Neural crest cell (in vitro differentiated cells): ENCODE measurements around the gene ARFIP2. TPM values are rescaled to one million over a fixed set of nuclear protein-coding genes. Genes with fewer than 3 reads are reported as not detected.

Source experiments
- DNase-seq: peaks from one replicate; pipeline ENCODE4 v3.0.0; 2021; ENCODE audit warnings: low read depth, mixed read lengths, low spot score
- H3K27ac Mint-ChIP-seq: one replicate; pipeline ENCODE4 v1.8.0; 2021; ENCODE audit warnings: mild to moderate bottlenecking, mixed read lengths; ENCODE audit not compliant: unreplicated experiment
- H3K27me3 Mint-ChIP-seq: 2 replicates; pipeline ENCODE4 v1.8.0; 2021; ENCODE audit warnings: low read depth, mild to moderate bottlenecking, mixed read lengths
- H3K36me3 Mint-ChIP-seq: 2 replicates; pipeline ENCODE4 v1.8.0; 2021; ENCODE audit warnings: low read depth, mild to moderate bottlenecking, mixed read lengths
- H3K4me1 Mint-ChIP-seq: 2 replicates; pipeline ENCODE4 v1.8.0; 2021; ENCODE audit warnings: mixed read lengths
- H3K4me3 Mint-ChIP-seq: one replicate; pipeline ENCODE4 v1.8.0; 2021; ENCODE audit warnings: mild to moderate bottlenecking, mixed read lengths
- H3K9me3 Mint-ChIP-seq: 2 replicates; pipeline ENCODE4 v1.8.0; 2021; ENCODE audit warnings: mixed read lengths
- total RNA-seq: library from RNA; stranded (reverse); gene quantifications from 2 replicates; pipeline ENCODE4 v1.2.1, GENCODE V29; 2021
- TF ChIP-seq, protein P1 (sequence below): fragments of 200-600 bp; sonication (generic); conservative IDR thresholded peaks from 2 replicates; pipeline ENCODE4 v1.5.0; 2021; ENCODE audit warnings: antibody characterized with exemption, mild to moderate bottlenecking

The ARFIP2 gene
- total RNA-seq, 1 donor from 2014 or later = 57.1 TPM

DNA sequence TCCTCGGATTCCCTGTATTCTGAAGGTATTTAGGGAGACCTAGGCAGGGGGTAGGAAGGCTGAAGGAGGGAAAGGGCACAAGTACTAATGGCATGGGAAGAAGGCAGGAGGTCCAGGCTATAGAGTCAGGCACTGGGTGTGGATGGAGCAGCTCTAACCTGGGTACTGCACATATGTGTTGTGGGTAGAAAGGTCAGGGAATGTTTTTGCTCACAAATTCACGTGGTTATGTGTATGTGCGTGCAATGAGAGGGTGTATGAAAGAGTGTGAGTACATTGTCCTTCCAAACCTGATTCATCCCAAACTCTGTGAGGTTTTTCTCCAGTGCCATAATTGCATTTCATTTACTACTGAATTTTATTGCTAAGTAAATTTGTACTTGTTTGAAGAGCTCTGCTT, 39.1 kb upstream of the ARFIP2 start:
- no peak for DNase-seq
- H3K9me3 Mint-ChIP-seq = peaks cover 2% of the 10 kb centered on the region
- H3K4me3 Mint-ChIP-seq = no peak overlapping the region
- TF ChIP-seq, protein P1, sequence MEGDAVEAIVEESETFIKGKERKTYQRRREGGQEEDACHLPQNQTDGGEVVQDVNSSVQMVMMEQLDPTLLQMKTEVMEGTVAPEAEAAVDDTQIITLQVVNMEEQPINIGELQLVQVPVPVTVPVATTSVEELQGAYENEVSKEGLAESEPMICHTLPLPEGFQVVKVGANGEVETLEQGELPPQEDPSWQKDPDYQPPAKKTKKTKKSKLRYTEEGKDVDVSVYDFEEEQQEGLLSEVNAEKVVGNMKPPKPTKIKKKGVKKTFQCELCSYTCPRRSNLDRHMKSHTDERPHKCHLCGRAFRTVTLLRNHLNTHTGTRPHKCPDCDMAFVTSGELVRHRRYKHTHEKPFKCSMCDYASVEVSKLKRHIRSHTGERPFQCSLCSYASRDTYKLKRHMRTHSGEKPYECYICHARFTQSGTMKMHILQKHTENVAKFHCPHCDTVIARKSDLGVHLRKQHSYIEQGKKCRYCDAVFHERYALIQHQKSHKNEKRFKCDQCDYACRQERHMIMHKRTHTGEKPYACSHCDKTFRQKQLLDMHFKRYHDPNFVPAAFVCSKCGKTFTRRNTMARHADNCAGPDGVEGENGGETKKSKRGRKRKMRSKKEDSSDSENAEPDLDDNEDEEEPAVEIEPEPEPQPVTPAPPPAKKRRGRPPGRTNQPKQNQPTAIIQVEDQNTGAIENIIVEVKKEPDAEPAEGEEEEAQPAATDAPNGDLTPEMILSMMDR = no peak
- H3K27ac Mint-ChIP-seq = no peak overlapping the region
- no peaks in the 10 kb centered on the region for H3K27me3 Mint-ChIP-seq
- H3K36me3 Mint-ChIP-seq = peaks cover 35% of the 10 kb centered on the region
- no peaks in the 10 kb centered on the region for H3K4me1 Mint-ChIP-seq

DNA sequence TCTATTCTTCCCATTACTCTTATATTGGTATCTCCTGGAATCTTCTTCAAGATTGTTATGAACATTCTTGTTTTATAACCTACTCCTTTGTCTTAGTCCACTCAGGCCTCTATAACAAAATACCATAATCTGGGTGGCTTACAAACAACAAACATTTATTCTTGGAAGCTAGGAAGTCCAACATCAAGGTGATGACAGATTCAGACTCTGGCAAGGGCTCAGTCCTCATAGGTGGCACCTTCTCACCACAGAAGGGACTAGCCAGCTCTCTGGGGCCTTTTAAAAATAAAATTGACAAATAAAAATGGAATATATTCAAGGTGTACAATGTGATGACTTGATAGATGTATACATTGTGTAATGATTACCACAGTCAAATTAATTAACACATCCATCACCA, 35.7 kb upstream of the ARFIP2 start:
- Mint-ChIP-seq H3K27ac (no peak overlapping the region), H3K9me3 (peaks cover 3% of the 10 kb centered on the region), H3K4me3 (no peak overlapping the region), H3K27me3 (no peaks in the 10 kb centered on the region), H3K36me3 (peaks cover 38% of the 10 kb centered on the region), H3K4me1 (peaks cover 4% of the 10 kb centered on the region)
- TF ChIP-seq, protein P1 = no peak
- no peak for DNase-seq

DNA sequence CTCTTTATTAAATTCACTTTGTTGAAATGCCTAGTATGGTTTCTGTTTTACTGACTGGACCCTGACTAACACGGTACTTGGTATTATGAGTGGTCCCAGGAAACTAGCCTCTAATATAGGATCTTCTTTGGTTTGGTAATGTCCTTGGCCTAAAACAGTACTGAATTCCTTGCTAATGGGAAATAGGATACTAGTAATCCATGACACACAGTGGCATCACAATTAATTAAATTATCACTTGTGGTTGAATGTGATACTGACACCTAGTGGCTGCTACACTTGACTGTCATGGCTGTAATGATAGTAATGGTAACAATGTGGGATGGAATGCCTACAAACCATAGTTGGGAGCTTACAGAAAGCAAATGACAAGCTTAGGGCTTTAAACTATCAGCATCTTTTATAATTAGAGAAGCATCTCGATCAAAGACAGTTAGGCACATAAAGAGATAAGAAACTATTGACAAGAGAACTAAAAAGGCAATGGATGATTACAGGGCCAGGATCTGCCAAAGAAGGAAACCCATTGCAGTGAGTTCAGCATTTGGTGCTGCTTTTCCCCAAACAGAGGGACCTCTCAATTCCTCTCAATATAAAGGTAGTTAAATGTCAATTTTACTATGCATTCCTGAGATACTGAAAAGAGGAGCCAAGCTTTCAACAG, 24.6 kb upstream of the ARFIP2 start:
- TF ChIP-seq, protein P1 = peak; percentile 83
- H3K4me1 Mint-ChIP-seq = peaks cover 3% of the 10 kb centered on the region
- no peak overlapping the region for H3K27ac Mint-ChIP-seq
- DNase-seq = no peak
- peaks cover 2% of the 10 kb centered on the region for H3K36me3 Mint-ChIP-seq
- H3K27me3 Mint-ChIP-seq = no peaks in the 10 kb centered on the region
- no peak overlapping the region for H3K4me3 Mint-ChIP-seq
- no peaks in the 10 kb centered on the region for H3K9me3 Mint-ChIP-seq

DNA sequence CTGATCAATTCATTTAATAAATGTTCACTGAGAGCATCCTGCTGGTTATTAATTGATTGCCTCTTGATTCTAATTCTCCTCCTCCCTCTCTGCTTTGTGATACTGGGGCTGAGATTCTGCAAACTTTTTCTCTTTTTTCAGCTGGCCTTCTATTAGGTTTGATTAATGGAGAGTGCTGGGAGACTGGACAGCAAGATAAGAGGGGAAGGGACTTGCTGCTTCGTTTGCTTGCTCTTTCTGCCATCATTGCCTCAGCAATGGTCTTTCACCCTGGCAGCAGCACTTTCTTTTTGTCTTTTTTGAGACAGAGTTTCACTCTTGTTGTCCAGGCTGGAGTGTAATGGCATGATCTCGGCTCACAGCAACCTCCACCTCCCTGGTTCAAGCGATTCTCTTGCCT, 23.0 kb upstream of the ARFIP2 start:
- Mint-ChIP-seq H3K4me1 (peaks cover 3% of the 10 kb centered on the region), H3K4me3 (no peak overlapping the region), H3K9me3 (no peaks in the 10 kb centered on the region), H3K27me3 (no peaks in the 10 kb centered on the region), H3K27ac (no peak overlapping the region), H3K36me3 (no peaks in the 10 kb centered on the region)
- no peak for DNase-seq
- TF ChIP-seq, protein P1 = no peak

DNA sequence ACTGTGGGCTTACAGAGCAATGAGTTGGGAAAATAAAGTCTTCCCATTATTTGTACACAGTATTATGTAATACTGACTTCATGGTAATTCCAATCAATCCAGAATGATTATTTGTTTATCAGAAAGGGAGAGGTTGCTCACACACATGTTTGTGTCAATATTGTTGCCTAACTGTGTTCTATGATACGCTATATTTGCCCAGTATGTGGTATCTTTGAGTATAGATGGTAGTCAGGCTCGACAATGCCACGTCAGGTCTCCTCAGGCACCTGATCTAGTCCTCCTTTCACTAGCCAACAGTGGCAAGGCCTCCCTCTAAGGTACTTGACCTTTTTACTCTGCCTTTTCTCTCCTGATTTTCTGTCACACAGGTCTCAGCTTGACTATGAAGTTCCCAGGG, 21.3 kb upstream of the ARFIP2 start:
- peak overlapping the region; percentile 51 for H3K27ac Mint-ChIP-seq

More for the DNA sequence above, 21.3 kb upstream of the ARFIP2 start:
- no peak for DNase-seq
- H3K27me3 Mint-ChIP-seq = no peaks in the 10 kb centered on the region
- peaks cover 3% of the 10 kb centered on the region for H3K4me1 Mint-ChIP-seq
- H3K9me3 Mint-ChIP-seq = no peaks in the 10 kb centered on the region
- no peaks in the 10 kb centered on the region for H3K36me3 Mint-ChIP-seq
- H3K4me3 Mint-ChIP-seq = no peak overlapping the region
- TF ChIP-seq, protein P1 = no peak
